Stomach (tissue), 4 donors: Measurements from ENCODE around the gene PIEZO2.

ENCODE experiments used
- POLR2A ChIP-seq, 4 donors: fragments of 450-650 bp; IDR thresholded peaks; one replicate each; pipeline ENCODE4 v1.6.1; 2016; ENCODE audit warnings: antibody characterized with exemption in 4 of 4, control low read depth in 2 of 4, mild to moderate bottlenecking in 1 of 4, moderate library complexity in 1 of 4
- POLR2AphosphoS5 ChIP-seq, 3 donors: sonication (generic); formaldehyde crosslinking; IDR thresholded peaks; one replicate each; pipeline ENCODE4 v1.6.1; 2016; ENCODE audit warnings: antibody characterized with exemption in 3 of 3
- TF ChIP-seq, protein P1 (sequence below), 7 experiments: fragments of 450-650 bp in 4 of 7; fragments of 200-600 bp in 3 of 7; sonication (generic) in 3 of 7; IDR thresholded peaks; one replicate each; pipeline ENCODE4 v1.5.1; 2016 to 2019; ENCODE audit warnings: antibody characterized with exemption in 7 of 7, control low read depth in 2 of 7, mild to moderate bottlenecking in 1 of 7

GRCh38 chr18:10840743-10841142 lies 308.6 kb downstream of the PIEZO2 start:
- TF ChIP-seq, protein P1, sequence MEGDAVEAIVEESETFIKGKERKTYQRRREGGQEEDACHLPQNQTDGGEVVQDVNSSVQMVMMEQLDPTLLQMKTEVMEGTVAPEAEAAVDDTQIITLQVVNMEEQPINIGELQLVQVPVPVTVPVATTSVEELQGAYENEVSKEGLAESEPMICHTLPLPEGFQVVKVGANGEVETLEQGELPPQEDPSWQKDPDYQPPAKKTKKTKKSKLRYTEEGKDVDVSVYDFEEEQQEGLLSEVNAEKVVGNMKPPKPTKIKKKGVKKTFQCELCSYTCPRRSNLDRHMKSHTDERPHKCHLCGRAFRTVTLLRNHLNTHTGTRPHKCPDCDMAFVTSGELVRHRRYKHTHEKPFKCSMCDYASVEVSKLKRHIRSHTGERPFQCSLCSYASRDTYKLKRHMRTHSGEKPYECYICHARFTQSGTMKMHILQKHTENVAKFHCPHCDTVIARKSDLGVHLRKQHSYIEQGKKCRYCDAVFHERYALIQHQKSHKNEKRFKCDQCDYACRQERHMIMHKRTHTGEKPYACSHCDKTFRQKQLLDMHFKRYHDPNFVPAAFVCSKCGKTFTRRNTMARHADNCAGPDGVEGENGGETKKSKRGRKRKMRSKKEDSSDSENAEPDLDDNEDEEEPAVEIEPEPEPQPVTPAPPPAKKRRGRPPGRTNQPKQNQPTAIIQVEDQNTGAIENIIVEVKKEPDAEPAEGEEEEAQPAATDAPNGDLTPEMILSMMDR (IDR thresholded peaks at IDR 0.05): no peak
- TF ChIP-seq POLR2A (IDR thresholded peaks at IDR 0.05): no peak
- no peak for TF ChIP-seq POLR2AphosphoS5 (IDR thresholded peaks at IDR 0.05)
